HCT116 (cell line): ENCODE results near the gene SEMA5B. TPM values are rescaled to one million over a fixed set of nuclear protein-coding genes. Genes with fewer than 3 reads are reported as not detected.

Source experiments
- ATAC-seq: fragments of 200-7000 bp; cut with Tn5 transposase; 2 replicates; pipeline ENCODE4 v1.9.1; 2020; ENCODE audit warnings: mild to moderate bottlenecking, moderate library complexity
- BruUV-seq: library from RNA; stranded (reverse); fragments of 400-500 nt; replicated peaks from 2 replicates; lab custom pipeline; 2021; lab: Mats Ljungman, UMichigan
- CTCF ChIA-PET: fragments of 300-600 bp; sonication (Branson Sonifier 250); formaldehyde crosslinking; loops from one replicate; lab custom pipeline; 2021; ENCODE audit warnings: antibody characterized with exemption; lab: Charles Lee
- POLR2A ChIA-PET: fragments of 300-600, 350-600 bp; sonication (Branson Sonifier 250); formaldehyde crosslinking; loops from one replicate; lab custom pipeline; 2021; ENCODE audit warnings: antibody characterized with exemption; lab: Charles Lee
- RAD21 ChIA-PET, 2 experiments: fragments of 300-600 bp; sonication (Branson Sonifier 250); formaldehyde crosslinking; loops; one replicate each; lab custom pipeline; 2023; ENCODE audit warnings: low total read pairs in 2 of 2; ENCODE audit not compliant: uncharacterized antibody in 2 of 2, unreplicated experiment in 2 of 2, low non-redundant PET in 1 of 2; lab: Charles Lee
- DNase-seq: peaks from one replicate; pipeline ENCODE4 v3.0.0-alpha.2; 2010; ENCODE audit warnings: low read depth, low spot score
- H2AFZ ChIP-seq: fragments of 200-600 bp; shearing (Covaris generic), sonication (generic); 2 replicates; pipeline ENCODE4 v1.6.1; 2017; ENCODE audit warnings: low read depth, mixed run types, mixed read lengths, antibody characterized with exemption, low read length; ENCODE audit not compliant: poor library complexity, severe bottlenecking
- H3K27ac ChIP-seq: 2 replicates; pipeline ENCODE4 v1.5.1; 2012; ENCODE audit warnings: low read depth, low read length
- H3K27me3 ChIP-seq: fragments of 200-600 bp; sonication (generic); 2 replicates; pipeline ENCODE4 v1.6.1; 2016; ENCODE audit warnings: mixed run types, low read length, mixed read lengths; ENCODE audit not compliant: insufficient read depth
- H3K36me3 ChIP-seq, 2 experiments: fragments of 200-500 bp in 1 of 2; fragments of 200-600 bp in 1 of 2; sonication (Bioruptor generic) in 1 of 2; sonication (generic) in 1 of 2; 2 replicates each; pipeline versions ENCODE4 v1.5.1 to v1.6.1; 2014 to 2016; ENCODE audit warnings: low read length in 2 of 2, inconsistent platforms in 1 of 2, mixed read lengths in 1 of 2, mixed run types in 1 of 2; ENCODE audit not compliant: insufficient read depth in 2 of 2, control insufficient read depth in 1 of 2
- H3K4me1 ChIP-seq, 2 experiments: fragments of 200-600 bp in 1 of 2; sonication (generic) in 1 of 2; 2 replicates each; pipeline versions ENCODE4 v1.5.1 to v1.6.1; 2012 to 2017; ENCODE audit warnings: low read length in 2 of 2, inconsistent platforms in 1 of 2, mild to moderate bottlenecking in 1 of 2, mixed read lengths in 1 of 2, mixed run types in 1 of 2, moderate library complexity in 1 of 2; ENCODE audit not compliant: insufficient read depth in 2 of 2, control insufficient read depth in 1 of 2
- H3K4me2 ChIP-seq: fragments of 200-600 bp; sonication (generic); 2 replicates; pipeline ENCODE4 v1.6.1; 2017; ENCODE audit warnings: mixed run types, low read length, mixed read lengths
- H3K4me3 ChIP-seq, 2 experiments: fragments of 200-600 bp in 1 of 2; sonication (generic) in 1 of 2; replicated peaks in 1 of 2; 2 replicates each; pipeline ENCODE4 v1.5.1; 2011 to 2016; ENCODE audit warnings: low read length in 2 of 2, control low read depth in 1 of 2, low read depth in 1 of 2, mild to moderate bottlenecking in 1 of 2, mixed read lengths in 1 of 2, mixed run types in 1 of 2
- H3K79me2 ChIP-seq: fragments of 200-600 bp; sonication (generic); 2 replicates; pipeline ENCODE4 v1.6.1; 2017; ENCODE audit warnings: mild to moderate bottlenecking, mixed run types, low read length, moderate library complexity, mixed read lengths; ENCODE audit not compliant: insufficient read depth
- H3K9ac ChIP-seq: fragments of 200-600 bp; sonication (generic); 2 replicates; pipeline ENCODE4 v1.6.1; 2016; ENCODE audit warnings: low read length, mixed read lengths
- H3K9me2 ChIP-seq: fragments of 200-600 bp; sonication (generic), shearing (Covaris generic); 2 replicates; pipeline ENCODE4 v1.6.1; 2017; ENCODE audit warnings: mixed run types, mild to moderate bottlenecking, moderate library complexity; ENCODE audit not compliant: insufficient read depth
- H3K9me3 ChIP-seq, 2 experiments: fragments of 200-500 bp in 1 of 2; fragments of 200-600 bp in 1 of 2; sonication (Bioruptor generic) in 1 of 2; sonication (generic) in 1 of 2; 2 replicates each; pipeline ENCODE4 v1.6.1; 2014 to 2017; ENCODE audit warnings: low read length in 2 of 2, mixed read lengths in 2 of 2, inconsistent platforms in 1 of 2, low read depth in 1 of 2, mild to moderate bottlenecking in 1 of 2, mixed run types in 1 of 2, moderate library complexity in 1 of 2; ENCODE audit not compliant: control insufficient read depth in 1 of 2, insufficient read depth in 1 of 2
- H4K20me1 ChIP-seq: fragments of 200-600 bp; sonication (generic), shearing (Covaris generic); 2 replicates; pipeline ENCODE4 v1.6.1; 2017; ENCODE audit warnings: mixed run types, mild to moderate bottlenecking, moderate library complexity; ENCODE audit not compliant: insufficient read depth
- CBX3 ChIP-seq: IDR thresholded peaks from 2 replicates; pipeline ENCODE4 v1.6.1; 2012; ENCODE audit warnings: low read depth
- CEBPB ChIP-seq: IDR thresholded peaks from 2 replicates; pipeline ENCODE4 v1.6.1; 2012; ENCODE audit warnings: low read depth
- EZH2 ChIP-seq: fragments of 200-600 bp; sonication (generic); IDR thresholded peaks from 2 replicates; pipeline ENCODE4 v1.6.1; 2017; ENCODE audit warnings: antibody characterized with exemption, mixed run types
- EZH2phosphoT487 ChIP-seq: fragments of 200-600 bp; IDR thresholded peaks from 2 replicates; pipeline ENCODE4 v1.6.1; 2018; ENCODE audit warnings: antibody characterized with exemption, borderline replicate concordance
- FOSL1 ChIP-seq: IDR thresholded peaks from 2 replicates; pipeline ENCODE4 v1.6.1; 2012; ENCODE audit warnings: low read depth
- POLR2A ChIP-seq: IDR thresholded peaks from 2 replicates; pipeline ENCODE4 v1.7.0; 2011; ENCODE audit warnings: borderline replicate concordance; ENCODE audit not compliant: insufficient read depth, insufficient read length; ENCODE audit errors: extremely low read depth
- POLR2AphosphoS5 ChIP-seq: IDR thresholded peaks from 2 replicates; pipeline ENCODE4 v1.6.1; 2011; ENCODE audit warnings: mild to moderate bottlenecking, low read depth, low read length, moderate library complexity
- RAD21 ChIP-seq: IDR thresholded peaks from 2 replicates; pipeline ENCODE4 v1.6.1; 2012; ENCODE audit warnings: low read depth, mild to moderate bottlenecking
- SIN3A ChIP-seq: IDR thresholded peaks from 2 replicates; pipeline ENCODE4 v1.6.1; 2012; ENCODE audit warnings: low read depth
- SP1 ChIP-seq: IDR thresholded peaks from 2 replicates; pipeline ENCODE4 v1.6.1; 2012; ENCODE audit warnings: low read depth
- SRF ChIP-seq: IDR thresholded peaks from 2 replicates; pipeline ENCODE4 v1.6.1; 2012; ENCODE audit warnings: low read depth
- TCF7L2 ChIP-seq: IDR thresholded peaks from 2 replicates; pipeline ENCODE4 v1.7.0; 2011; ENCODE audit warnings: borderline replicate concordance, inconsistent platforms; ENCODE audit not compliant: insufficient read depth, insufficient read length; ENCODE audit errors: extremely low read depth
- ZFX ChIP-seq: fragments of 450-650 bp; IDR thresholded peaks from 2 replicates; pipeline ENCODE4 v1.6.1; 2017
- ZNF274 ChIP-seq: fragments of 200-500 bp; sonication (Bioruptor generic); IDR thresholded peaks from 2 replicates; pipeline ENCODE4 v1.6.1; 2014; ENCODE audit warnings: mild to moderate bottlenecking, low read depth, low read length, inconsistent platforms
- intact Hi-C: fragments of 100-400 bp; cut with micrococcal nuclease; formaldehyde crosslinking; loops from 2 replicates; pipeline ENCODE4 v1.10.0; 2022
- total RNA-seq: library from RNA; stranded (reverse); gene quantifications from one replicate; pipeline ENCODE4 v1.2.1, GENCODE V29; 2021; ENCODE audit not compliant: unreplicated experiment
- TF ChIP-seq, protein P1 (sequence below): IDR thresholded peaks from 2 replicates; pipeline ENCODE4 v1.6.1; 2012
- TF ChIP-seq, protein P2 (sequence below): IDR thresholded peaks from 2 replicates; pipeline ENCODE4 v1.6.1; 2011; ENCODE audit warnings: mild to moderate bottlenecking, low read length, moderate library complexity; ENCODE audit not compliant: insufficient replicate concordance; ENCODE audit errors: extremely low read depth
- TF ChIP-seq, protein P3 (sequence below): IDR thresholded peaks from 2 replicates; pipeline ENCODE4 v1.6.1; 2012; ENCODE audit warnings: low read depth

The SEMA5B gene
- total RNA-seq, 1 experiment from 2014 or later, result 0.15 TPM

DNA sequence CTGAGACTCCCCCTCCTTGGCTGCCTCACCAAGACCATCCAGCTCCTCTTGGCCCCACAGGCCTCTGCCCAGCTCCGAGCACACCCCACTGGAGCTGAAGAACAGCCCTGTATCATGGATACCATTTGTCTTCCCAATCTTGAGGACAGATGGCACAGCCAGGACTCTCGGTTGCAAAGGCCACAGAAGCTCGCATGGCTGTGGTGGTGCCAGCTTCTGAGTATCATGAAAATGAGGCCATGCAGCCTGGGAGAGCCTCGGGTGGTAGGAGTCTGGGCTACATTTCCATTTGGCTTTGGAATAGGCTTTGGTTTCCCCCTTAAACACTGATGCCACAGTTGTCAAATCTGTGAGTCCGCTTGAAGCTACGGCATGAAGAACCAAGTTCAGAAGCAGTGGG lies 106.6 kb downstream of the SEMA5B start:
- DNase-seq (no peak), ATAC-seq (no peak)
- no peak overlapping the region for H3K27ac ChIP-seq
- no peak overlapping the region for H2AFZ ChIP-seq
- no peak overlapping the region for H3K9ac ChIP-seq
- intact Hi-C loops, result no loop called here
- RAD21 ChIA-PET, result no interaction called here
- peaks cover 12% of the 10 kb centered on the region; the same call in 1 of the 2 replicates for H3K27me3 ChIP-seq
- CTCF ChIA-PET, result no interaction called here
- no peak overlapping the region for H3K4me3 ChIP-seq
- H3K4me2 ChIP-seq, result no peak overlapping the region
- no peak for TF ChIP-seq TCF7L2
- no peak for TF ChIP-seq SRF
- TF ChIP-seq CEBPB, result no peak
- TF ChIP-seq, protein P1, sequence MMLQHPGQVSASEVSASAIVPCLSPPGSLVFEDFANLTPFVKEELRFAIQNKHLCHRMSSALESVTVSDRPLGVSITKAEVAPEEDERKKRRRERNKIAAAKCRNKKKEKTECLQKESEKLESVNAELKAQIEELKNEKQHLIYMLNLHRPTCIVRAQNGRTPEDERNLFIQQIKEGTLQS, result no peak
- TF ChIP-seq SP1, result no peak
- no peak for TF ChIP-seq EZH2phosphoT487
- TF ChIP-seq, protein P2, sequence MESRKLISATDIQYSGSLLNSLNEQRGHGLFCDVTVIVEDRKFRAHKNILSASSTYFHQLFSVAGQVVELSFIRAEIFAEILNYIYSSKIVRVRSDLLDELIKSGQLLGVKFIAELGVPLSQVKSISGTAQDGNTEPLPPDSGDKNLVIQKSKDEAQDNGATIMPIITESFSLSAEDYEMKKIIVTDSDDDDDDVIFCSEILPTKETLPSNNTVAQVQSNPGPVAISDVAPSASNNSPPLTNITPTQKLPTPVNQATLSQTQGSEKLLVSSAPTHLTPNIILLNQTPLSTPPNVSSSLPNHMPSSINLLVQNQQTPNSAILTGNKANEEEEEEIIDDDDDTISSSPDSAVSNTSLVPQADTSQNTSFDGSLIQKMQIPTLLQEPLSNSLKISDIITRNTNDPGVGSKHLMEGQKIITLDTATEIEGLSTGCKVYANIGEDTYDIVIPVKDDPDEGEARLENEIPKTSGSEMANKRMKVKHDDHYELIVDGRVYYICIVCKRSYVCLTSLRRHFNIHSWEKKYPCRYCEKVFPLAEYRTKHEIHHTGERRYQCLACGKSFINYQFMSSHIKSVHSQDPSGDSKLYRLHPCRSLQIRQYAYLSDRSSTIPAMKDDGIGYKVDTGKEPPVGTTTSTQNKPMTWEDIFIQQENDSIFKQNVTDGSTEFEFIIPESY, result no peak
- TF ChIP-seq SIN3A, result no peak
- no peak for TF ChIP-seq EZH2
- no peak for TF ChIP-seq CBX3
- no peak for TF ChIP-seq POLR2AphosphoS5
- TF ChIP-seq ZNF274, result no peak
- TF ChIP-seq RAD21, result no peak
- TF ChIP-seq, protein P3, sequence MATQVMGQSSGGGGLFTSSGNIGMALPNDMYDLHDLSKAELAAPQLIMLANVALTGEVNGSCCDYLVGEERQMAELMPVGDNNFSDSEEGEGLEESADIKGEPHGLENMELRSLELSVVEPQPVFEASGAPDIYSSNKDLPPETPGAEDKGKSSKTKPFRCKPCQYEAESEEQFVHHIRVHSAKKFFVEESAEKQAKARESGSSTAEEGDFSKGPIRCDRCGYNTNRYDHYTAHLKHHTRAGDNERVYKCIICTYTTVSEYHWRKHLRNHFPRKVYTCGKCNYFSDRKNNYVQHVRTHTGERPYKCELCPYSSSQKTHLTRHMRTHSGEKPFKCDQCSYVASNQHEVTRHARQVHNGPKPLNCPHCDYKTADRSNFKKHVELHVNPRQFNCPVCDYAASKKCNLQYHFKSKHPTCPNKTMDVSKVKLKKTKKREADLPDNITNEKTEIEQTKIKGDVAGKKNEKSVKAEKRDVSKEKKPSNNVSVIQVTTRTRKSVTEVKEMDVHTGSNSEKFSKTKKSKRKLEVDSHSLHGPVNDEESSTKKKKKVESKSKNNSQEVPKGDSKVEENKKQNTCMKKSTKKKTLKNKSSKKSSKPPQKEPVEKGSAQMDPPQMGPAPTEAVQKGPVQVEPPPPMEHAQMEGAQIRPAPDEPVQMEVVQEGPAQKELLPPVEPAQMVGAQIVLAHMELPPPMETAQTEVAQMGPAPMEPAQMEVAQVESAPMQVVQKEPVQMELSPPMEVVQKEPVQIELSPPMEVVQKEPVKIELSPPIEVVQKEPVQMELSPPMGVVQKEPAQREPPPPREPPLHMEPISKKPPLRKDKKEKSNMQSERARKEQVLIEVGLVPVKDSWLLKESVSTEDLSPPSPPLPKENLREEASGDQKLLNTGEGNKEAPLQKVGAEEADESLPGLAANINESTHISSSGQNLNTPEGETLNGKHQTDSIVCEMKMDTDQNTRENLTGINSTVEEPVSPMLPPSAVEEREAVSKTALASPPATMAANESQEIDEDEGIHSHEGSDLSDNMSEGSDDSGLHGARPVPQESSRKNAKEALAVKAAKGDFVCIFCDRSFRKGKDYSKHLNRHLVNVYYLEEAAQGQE, result no peak
- TF ChIP-seq POLR2A, result no peak
- TF ChIP-seq FOSL1, result no peak
- no peak for TF ChIP-seq ZFX
- H4K20me1 ChIP-seq, result no peaks in the 10 kb centered on the region
- H3K9me2 ChIP-seq, result no peaks in the 10 kb centered on the region
- no peaks in the 10 kb centered on the region for H3K9me3 ChIP-seq
- H3K36me3 ChIP-seq, result no peaks in the 10 kb centered on the region
- POLR2A ChIA-PET, result no interaction called here
- no peaks in the 10 kb centered on the region for H3K4me1 ChIP-seq
- no peaks in the 10 kb centered on the region for H3K79me2 ChIP-seq
- BruUV-seq, result no TSS peak
